GM18861 (cell line): ENCODE results near the gene MAP4.
A peak's percentile ranks its signal among the peaks of the same experiment; 100 is the strongest.
"Not testable (repeated sequence)": the region's sequence is repeated elsewhere in the genome, so short reads cannot be mapped to it uniquely, and the experiment has no call there.

Experiments
- ATAC-seq: cut with Tn5 transposase; IDR thresholded peaks from one replicate; pipeline ENCODE4 v1.9.1; 2021; ENCODE audit not compliant: unreplicated experiment

The MAP4 gene

GRCh38 chr3:48018841-48019240 lies 2.6 kb upstream of the MAP4 start:
- ATAC-seq, result no peak

GRCh38 chr3:48015431-48016180 lies 610 bp downstream of the MAP4 start:
- ATAC-seq, result no peak

GRCh38 chr3:48014358-48014757 lies 1.9 kb downstream of the MAP4 start:
- ATAC-seq, result no peak

GRCh38 chr3:48013288-48013980 lies 2.8 kb downstream of the MAP4 start:
- ATAC-seq, result no peak

- no peak for ATAC-seq
These were observed 3.6 kb downstream of the MAP4 start for GRCh38 chr3:48012659-48013058.

- ATAC-seq, result not testable (repeated sequence)
These were observed 8.2 kb downstream of the MAP4 start for GRCh38 chr3:48008066-48008465.

- ATAC-seq, result not testable (repeated sequence)
These were observed 8.9 kb downstream of the MAP4 start for GRCh38 chr3:48007361-48007760.

GRCh38 chr3:48006794-48007193 lies 9.4 kb downstream of the MAP4 start:
- ATAC-seq, result not testable (repeated sequence)

- ATAC-seq, result no peak
These were observed 11.5 kb downstream of the MAP4 start for GRCh38 chr3:48004694-48005093.

- ATAC-seq, result no peak
These were observed 13.4 kb downstream of the MAP4 start for GRCh38 chr3:48002787-48003186.

GRCh38 chr3:48001991-48002390 lies 14.2 kb downstream of the MAP4 start:
- ATAC-seq, result no peak

GRCh38 chr3:48000212-48000611 lies 16.0 kb downstream of the MAP4 start:
- ATAC-seq, result no peak

- ATAC-seq, result no peak
These were observed 19.8 kb downstream of the MAP4 start for GRCh38 chr3:47996440-47996839.

GRCh38 chr3:47994180-47994579 lies 22.0 kb downstream of the MAP4 start:
- ATAC-seq, result no peak

- no peak for ATAC-seq
These were observed 24.9 kb downstream of the MAP4 start for GRCh38 chr3:47991341-47991740.

GRCh38 chr3:47989981-47990440 lies 26.2 kb downstream of the MAP4 start:
- peak; percentile 42 for ATAC-seq

GRCh38 chr3:47985381-47985780 lies 30.8 kb downstream of the MAP4 start:
- no peak for ATAC-seq

- ATAC-seq, result no peak
These were observed 32.0 kb downstream of the MAP4 start for GRCh38 chr3:47984075-47984728.

- no peak for ATAC-seq
These were observed 35.4 kb downstream of the MAP4 start for GRCh38 chr3:47980795-47981194.

- no peak for ATAC-seq
These were observed 37.1 kb downstream of the MAP4 start for GRCh38 chr3:47979070-47979469.

- no peak for ATAC-seq
These were observed 37.8 kb downstream of the MAP4 start for GRCh38 chr3:47978386-47978785.
